Neuronal stem cell (in vitro differentiated cells): ENCODE results near the gene VAPB.

Experiments
- DNase-seq: peaks from one replicate; pipeline ENCODE4 v3.0.0-alpha.2; 2013; ENCODE audit warnings: low spot score
- H2AFZ ChIP-seq: one replicate; pipeline ENCODE4 v1.6.1; 2013; ENCODE audit warnings: mild to moderate bottlenecking, low read length, inconsistent platforms
- H2AK5ac ChIP-seq: 2 replicates; pipeline ENCODE4 v1.6.1; 2013; ENCODE audit warnings: low read depth, mild to moderate bottlenecking, inconsistent platforms, low read length, moderate library complexity, mixed read lengths
- H2BK120ac ChIP-seq: 2 replicates; pipeline ENCODE4 v1.6.1; 2013; ENCODE audit warnings: low read depth, mild to moderate bottlenecking, inconsistent platforms, low read length, moderate library complexity, mixed read lengths
- H2BK12ac ChIP-seq: one replicate; pipeline ENCODE4 v1.6.1; 2013; ENCODE audit warnings: low read length, inconsistent platforms
- H2BK15ac ChIP-seq: 2 replicates; pipeline ENCODE4 v1.6.1; 2013; ENCODE audit warnings: mild to moderate bottlenecking, low read length, inconsistent platforms, mixed read lengths
- H2BK5ac ChIP-seq: one replicate; pipeline ENCODE4 v1.6.1; 2013; ENCODE audit warnings: inconsistent platforms, mild to moderate bottlenecking, low read length, moderate library complexity
- H3K14ac ChIP-seq: one replicate; pipeline ENCODE4 v1.6.1; 2013; ENCODE audit warnings: low read length, inconsistent platforms
- H3K18ac ChIP-seq: 2 replicates; pipeline ENCODE4 v1.6.1; 2013; ENCODE audit warnings: low read length, inconsistent platforms
- H3K23ac ChIP-seq: 2 replicates; pipeline ENCODE4 v1.6.1; 2013; ENCODE audit warnings: low read depth, mild to moderate bottlenecking, mixed read lengths, low read length, inconsistent platforms; ENCODE audit not compliant: poor library complexity
- H3K27ac ChIP-seq: replicated peaks from 3 replicates; pipeline ENCODE4 v1.5.1; 2013; ENCODE audit warnings: low read length, inconsistent platforms
- H3K27me3 ChIP-seq, 3 experiments: 2 replicates each; pipeline ENCODE4 v1.6.1; 2013; ENCODE audit warnings: low read length in 3 of 3, mild to moderate bottlenecking in 2 of 3, inconsistent platforms in 1 of 3, low read depth in 1 of 3, mixed read lengths in 1 of 3, moderate library complexity in 1 of 3; ENCODE audit not compliant: control insufficient read depth in 3 of 3, insufficient read depth in 3 of 3
- H3K36me3 ChIP-seq, 2 donors: replicated peaks in 1 of 2; 2 replicates each; pipeline ENCODE4 v1.6.1; 2013; ENCODE audit warnings: low read length in 2 of 2; ENCODE audit not compliant: control insufficient read depth in 2 of 2, insufficient read depth in 2 of 2
- H3K4ac ChIP-seq: 2 replicates; pipeline ENCODE4 v1.6.1; 2013; ENCODE audit warnings: inconsistent platforms, mild to moderate bottlenecking, low read length, moderate library complexity
- H3K4me1 ChIP-seq, 2 donors: 1 replicate in 1 of 2; 2 replicates in 1 of 2; pipeline ENCODE4 v1.6.1; 2013; ENCODE audit warnings: low read length in 2 of 2, low read depth in 1 of 2; ENCODE audit not compliant: control insufficient read depth in 2 of 2, insufficient read depth in 1 of 2
- H3K4me2 ChIP-seq: one replicate; pipeline ENCODE4 v1.6.1; 2013; ENCODE audit warnings: mild to moderate bottlenecking, low read length, inconsistent platforms; ENCODE audit not compliant: insufficient read depth, poor library complexity, severe bottlenecking
- H3K4me3 ChIP-seq, 2 donors: 2 replicates each; pipeline ENCODE4 v1.5.1; 2013; ENCODE audit warnings: low read length in 2 of 2, mild to moderate bottlenecking in 2 of 2, inconsistent platforms in 1 of 2, moderate library complexity in 1 of 2
- H3K79me1 ChIP-seq: one replicate; pipeline ENCODE4 v1.6.1; 2013; ENCODE audit warnings: low read depth, mild to moderate bottlenecking, inconsistent platforms, low read length, moderate library complexity
- H3K9ac ChIP-seq: one replicate; pipeline ENCODE4 v1.6.1; 2013; ENCODE audit warnings: mild to moderate bottlenecking, low read depth, low read length, inconsistent platforms; ENCODE audit not compliant: poor library complexity
- H3K9me3 ChIP-seq, 2 donors: replicated peaks in 1 of 2; 2 replicates each; pipeline versions ENCODE3 to v1.6.1; 2013; ENCODE audit warnings: low read length in 2 of 2, mild to moderate bottlenecking in 2 of 2, inconsistent platforms in 1 of 2, low read depth in 1 of 2, mixed read lengths in 1 of 2, moderate library complexity in 1 of 2; ENCODE audit not compliant: control insufficient read depth in 2 of 2, insufficient read depth in 1 of 2
- H4K8ac ChIP-seq: one replicate; pipeline ENCODE4 v1.6.1; 2013; ENCODE audit warnings: low read depth, mild to moderate bottlenecking, inconsistent platforms, low read length, moderate library complexity
- H4K91ac ChIP-seq: one replicate; pipeline ENCODE4 v1.6.1; 2013; ENCODE audit warnings: low read length, low read depth, mild to moderate bottlenecking, inconsistent platforms; ENCODE audit not compliant: poor library complexity
- WGBS, 2 donors: extraction: QIAGEN DNeasy Blood & Tissue Kit; methylation state at CpG; one replicate each; pipeline ENCODE4 v1.1.7; 2013; ENCODE audit warnings: missing lambda C conversion rate in 2 of 2, mixed read lengths in 1 of 2; ENCODE audit not compliant: insufficient read length in 2 of 2, insufficient replicate concordance in 1 of 2; ENCODE audit errors: extremely low coverage in 2 of 2; 5-methylcytosine and 5-hydroxymethylcytosine counted together

VAPB gene

DNA sequence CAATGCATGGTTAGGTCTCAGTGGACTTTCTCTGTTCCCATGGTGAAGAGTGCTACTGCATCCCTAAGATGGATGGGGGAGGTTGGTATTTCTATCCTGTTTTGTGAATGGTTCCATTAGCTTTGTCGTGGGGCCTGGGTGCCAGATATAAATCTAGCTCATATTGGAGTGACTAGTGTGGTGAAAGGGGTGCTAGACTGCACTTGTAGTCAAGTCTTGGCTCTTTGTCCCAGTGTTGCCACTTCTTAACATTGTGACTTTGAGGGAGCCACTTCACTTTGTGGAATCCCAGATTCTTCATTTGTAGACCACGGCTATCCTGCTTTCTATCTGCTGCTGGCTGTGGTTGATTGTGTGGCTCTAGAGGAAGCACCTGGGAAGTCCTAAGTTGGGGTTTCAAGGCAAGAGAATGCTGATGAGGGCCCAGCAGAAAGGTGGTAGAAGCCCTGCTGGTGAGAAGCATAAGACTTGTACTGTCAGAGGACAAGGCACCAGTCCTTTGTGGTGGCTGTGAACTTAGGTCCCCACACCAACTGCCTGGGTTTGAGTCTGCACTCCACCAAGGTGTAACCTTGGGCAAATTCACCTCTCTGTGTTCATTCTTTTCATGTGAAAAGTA, 44.1 kb downstream of the VAPB start:
- no peak overlapping the region for H3K27ac ChIP-seq
- H2BK120ac ChIP-seq = no peak overlapping the region
- H3K18ac ChIP-seq = no peak overlapping the region
- H3K23ac ChIP-seq = no peak overlapping the region
- peak overlapping the region in 1 of 2 donors; percentile 8 for H3K4me3 ChIP-seq
- no peak overlapping the region for H2BK12ac ChIP-seq
- H3K9me3 ChIP-seq = peaks cover 1 to 7% of the 10 kb centered on the region in 2 donors
- H3K14ac ChIP-seq = no peak overlapping the region
- H2BK15ac ChIP-seq = no peak overlapping the region
- H2BK5ac ChIP-seq = no peak overlapping the region
- H4K91ac ChIP-seq = no peak overlapping the region
- no peak overlapping the region for H3K9ac ChIP-seq
- no peaks in the 10 kb centered on the region for H3K4me1 ChIP-seq
- H3K27me3 ChIP-seq = no peaks in the 10 kb centered on the region
- H3K4me2 ChIP-seq = no peak overlapping the region
- H3K4ac ChIP-seq = no peak overlapping the region
- DNase-seq = no peak
- peaks cover 9% of the 10 kb centered on the region for H3K79me1 ChIP-seq
- no peak overlapping the region for H4K8ac ChIP-seq
- no peak overlapping the region for H2AK5ac ChIP-seq
- no peak overlapping the region for H2AFZ ChIP-seq
- no CpG with 5 or more reads among the region's 2 CpGs for WGBS, 2 donors
- H3K36me3 ChIP-seq = peaks cover 0 to 69% of the 10 kb centered on the region in 2 donors

DNA sequence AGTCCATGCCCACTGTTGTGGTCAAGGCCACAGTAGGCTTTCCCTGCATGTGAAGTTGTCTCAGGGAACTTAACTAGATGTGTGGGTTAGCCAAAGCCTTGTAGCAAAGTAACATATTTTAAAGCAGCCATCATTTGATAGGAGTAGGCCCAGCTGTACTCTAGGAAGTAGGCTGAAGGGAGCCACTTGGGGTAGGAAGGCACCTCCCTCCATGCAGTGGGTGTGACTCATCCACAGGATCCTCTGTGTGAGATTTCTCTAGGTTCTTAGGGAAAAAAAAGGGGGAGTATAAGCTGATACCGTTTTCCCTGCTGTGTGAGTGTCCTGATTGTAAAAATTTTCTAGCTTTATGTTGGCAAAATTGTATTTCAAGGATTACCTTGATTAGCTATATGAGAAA, 44.7 kb downstream of the VAPB start:
- Histone ChIP-seq H3K27ac (no peak overlapping the region), H3K4me1 (no peaks in the 10 kb centered on the region), H3K9ac (no peak overlapping the region), H4K91ac (no peak overlapping the region), H3K4ac (no peak overlapping the region), H2BK12ac (no peak overlapping the region), H2BK5ac (no peak overlapping the region), H3K18ac (no peak overlapping the region), H4K8ac (no peak overlapping the region), H2BK15ac (no peak overlapping the region), H3K9me3 (peaks cover under 1 to 1% of the 10 kb centered on the region in 2 donors), H3K79me1 (peaks cover 9% of the 10 kb centered on the region), H3K14ac (no peak overlapping the region), H3K4me2 (no peak overlapping the region), H2AK5ac (no peak overlapping the region), H3K27me3 (no peaks in the 10 kb centered on the region), H2AFZ (no peak overlapping the region), H3K36me3 (peaks cover 0 to 70% of the 10 kb centered on the region in 2 donors), H3K23ac (no peak overlapping the region), H3K4me3 (no peak overlapping the region), H2BK120ac (no peak overlapping the region)
- DNase-seq = no peak
- no CpG with 5 or more reads among the region's 1 CpG for WGBS, 2 donors

DNA sequence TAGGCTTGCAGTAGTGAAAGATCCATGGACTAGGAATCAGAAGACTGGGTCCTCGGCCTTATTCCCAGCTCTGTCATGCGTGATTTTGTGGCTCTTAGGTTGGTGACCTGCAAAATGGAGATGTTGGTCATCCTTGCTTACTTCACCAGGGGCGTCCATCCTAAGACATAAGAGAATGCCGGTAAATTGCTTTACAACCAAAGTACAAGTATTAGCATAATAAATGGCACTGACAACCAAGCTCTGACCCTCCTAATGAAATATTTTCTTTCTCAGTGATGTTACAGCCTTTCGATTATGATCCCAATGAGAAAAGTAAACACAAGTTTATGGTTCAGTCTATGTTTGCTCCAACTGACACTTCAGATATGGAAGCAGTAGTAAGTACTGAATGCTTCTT, 45.3 kb downstream of the VAPB start:
- Histone ChIP-seq H2BK12ac (no peak overlapping the region), H3K4me2 (no peak overlapping the region), H3K36me3 (peaks cover 0 to 72% of the 10 kb centered on the region in 2 donors), H3K4me3 (no peak overlapping the region), H2BK120ac (no peak overlapping the region), H3K79me1 (peaks cover 8% of the 10 kb centered on the region), H3K9me3 (peaks cover 0 to under 1% of the 10 kb centered on the region in 2 donors), H3K9ac (no peak overlapping the region), H2BK5ac (no peak overlapping the region), H2AFZ (no peak overlapping the region), H3K27me3 (no peaks in the 10 kb centered on the region), H2AK5ac (no peak overlapping the region), H3K27ac (no peak overlapping the region), H3K23ac (no peak overlapping the region), H4K8ac (no peak overlapping the region), H3K4me1 (no peaks in the 10 kb centered on the region), H4K91ac (no peak overlapping the region), H2BK15ac (no peak overlapping the region), H3K18ac (no peak overlapping the region), H3K4ac (no peak overlapping the region), H3K14ac (no peak overlapping the region)
- WGBS, 2 donors = no CpG with 5 or more reads among the region's 5 CpGs
- no peak for DNase-seq

DNA sequence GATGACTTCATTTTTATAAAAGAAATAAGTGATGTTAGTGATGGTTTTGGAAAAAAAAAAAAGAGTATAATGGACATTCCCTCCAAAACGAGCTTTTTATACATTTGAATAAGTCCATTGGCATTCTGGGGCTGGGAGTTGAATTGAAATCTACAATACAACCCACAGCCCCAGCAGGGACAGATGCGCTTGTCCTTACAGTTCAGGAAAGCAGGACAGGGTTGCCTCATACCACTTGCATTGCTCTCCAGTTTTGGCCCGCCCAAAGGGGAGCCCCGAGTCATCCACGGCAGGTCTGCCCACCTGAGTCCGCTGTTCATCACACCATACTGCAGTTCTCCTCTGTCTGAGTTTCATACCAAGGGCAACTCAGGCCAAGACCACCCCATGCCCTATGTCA, 46.2 kb downstream of the VAPB start:
- H3K23ac ChIP-seq = no peak overlapping the region
- H3K27ac ChIP-seq = no peak overlapping the region
- no peak overlapping the region for H3K14ac ChIP-seq
- no peak overlapping the region for H2BK120ac ChIP-seq
- H3K9ac ChIP-seq = no peak overlapping the region
- no peaks in the 10 kb centered on the region for H3K4me1 ChIP-seq
- no peaks in the 10 kb centered on the region for H3K9me3 ChIP-seq
- no peaks in the 10 kb centered on the region for H3K27me3 ChIP-seq
- no peak overlapping the region for H2BK5ac ChIP-seq
- H2BK12ac ChIP-seq = no peak overlapping the region
- no peak overlapping the region for H3K4ac ChIP-seq
- DNase-seq = no peak
- no peak overlapping the region for H4K91ac ChIP-seq
- H3K36me3 ChIP-seq = peaks cover 0 to 72% of the 10 kb centered on the region in 2 donors
- H3K79me1 ChIP-seq = peaks cover 6% of the 10 kb centered on the region
- H3K4me2 ChIP-seq = no peak overlapping the region
- no CpG with 5 or more reads among the region's 6 CpGs for WGBS, 2 donors
- no peak overlapping the region for H2BK15ac ChIP-seq
- no peak overlapping the region for H2AK5ac ChIP-seq
- no peak overlapping the region for H4K8ac ChIP-seq
- no peak overlapping the region for H2AFZ ChIP-seq
- H3K4me3 ChIP-seq = no peak overlapping the region
- H3K18ac ChIP-seq = no peak overlapping the region
